Measurements from ENCODE around the gene AK2.

DNA sequence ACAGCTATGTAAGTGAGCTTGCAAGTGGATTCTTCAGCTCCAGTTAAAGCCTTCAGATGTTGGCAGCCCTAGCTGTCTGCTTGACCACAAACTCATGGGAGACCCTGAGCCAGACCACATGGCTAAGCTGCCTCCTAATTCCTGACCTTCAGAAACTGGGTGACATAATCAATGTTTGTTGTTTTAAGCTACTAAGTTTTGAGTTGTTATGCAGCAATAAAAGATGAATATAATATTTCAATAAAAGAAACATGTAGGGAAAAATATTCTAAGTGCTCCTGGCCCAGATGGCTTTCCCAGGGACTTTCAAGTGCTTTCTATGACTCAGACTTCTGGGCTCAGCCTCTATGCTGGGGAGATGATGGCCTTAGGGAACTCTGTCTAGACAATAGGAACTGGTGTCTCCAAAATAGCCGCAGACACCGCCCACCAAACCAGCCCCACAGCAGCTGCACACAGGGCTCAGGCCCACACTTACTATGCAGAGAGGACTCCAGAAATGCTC is 23.9 kb upstream of the AK2 start:
- TF ChIP-seq, protein P1, sequence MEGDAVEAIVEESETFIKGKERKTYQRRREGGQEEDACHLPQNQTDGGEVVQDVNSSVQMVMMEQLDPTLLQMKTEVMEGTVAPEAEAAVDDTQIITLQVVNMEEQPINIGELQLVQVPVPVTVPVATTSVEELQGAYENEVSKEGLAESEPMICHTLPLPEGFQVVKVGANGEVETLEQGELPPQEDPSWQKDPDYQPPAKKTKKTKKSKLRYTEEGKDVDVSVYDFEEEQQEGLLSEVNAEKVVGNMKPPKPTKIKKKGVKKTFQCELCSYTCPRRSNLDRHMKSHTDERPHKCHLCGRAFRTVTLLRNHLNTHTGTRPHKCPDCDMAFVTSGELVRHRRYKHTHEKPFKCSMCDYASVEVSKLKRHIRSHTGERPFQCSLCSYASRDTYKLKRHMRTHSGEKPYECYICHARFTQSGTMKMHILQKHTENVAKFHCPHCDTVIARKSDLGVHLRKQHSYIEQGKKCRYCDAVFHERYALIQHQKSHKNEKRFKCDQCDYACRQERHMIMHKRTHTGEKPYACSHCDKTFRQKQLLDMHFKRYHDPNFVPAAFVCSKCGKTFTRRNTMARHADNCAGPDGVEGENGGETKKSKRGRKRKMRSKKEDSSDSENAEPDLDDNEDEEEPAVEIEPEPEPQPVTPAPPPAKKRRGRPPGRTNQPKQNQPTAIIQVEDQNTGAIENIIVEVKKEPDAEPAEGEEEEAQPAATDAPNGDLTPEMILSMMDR (IDR thresholded peaks at IDR 0.05): no peak
- no peak for TF ChIP-seq POLR2A (IDR thresholded peaks at IDR 0.05)
